ENCODE results near the gene ZSWIM4.

ZSWIM4 gene

DNA sequence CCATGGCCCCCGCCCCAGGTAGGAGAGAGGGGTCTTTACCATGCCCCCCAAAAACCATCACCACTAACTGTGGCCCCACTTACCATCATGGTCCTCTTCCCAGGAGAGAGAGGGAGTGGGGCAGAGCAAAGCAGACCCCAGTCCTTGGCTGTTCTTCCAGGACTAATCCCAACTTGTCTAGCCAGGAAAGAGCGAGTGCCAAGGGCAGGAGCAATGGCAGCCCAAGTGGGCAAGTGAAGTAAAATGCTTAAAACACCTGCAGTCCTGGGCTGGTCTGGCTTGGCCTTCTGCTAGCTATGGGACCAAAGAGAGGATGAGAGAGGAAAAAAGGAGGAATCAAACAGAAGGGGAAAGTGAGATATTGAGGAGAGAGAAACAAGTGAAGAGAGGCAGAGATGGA, 17.9 kb downstream of the ZSWIM4 start:
- no peak for DNase-seq
- H3K27ac Mint-ChIP-seq, result no peak overlapping the region
- H3K9me3 Mint-ChIP-seq, result no peaks in the 10 kb centered on the region
- H3K27me3 Mint-ChIP-seq, result no peaks in the 10 kb centered on the region
- H3K36me3 Mint-ChIP-seq (ENCODE audit: low read depth), result peaks cover 9% of the 10 kb centered on the region
- H3K4me1 Mint-ChIP-seq (ENCODE audit: low read depth), result peaks cover 7% of the 10 kb centered on the region
- no peak overlapping the region for H3K4me3 Mint-ChIP-seq

DNA sequence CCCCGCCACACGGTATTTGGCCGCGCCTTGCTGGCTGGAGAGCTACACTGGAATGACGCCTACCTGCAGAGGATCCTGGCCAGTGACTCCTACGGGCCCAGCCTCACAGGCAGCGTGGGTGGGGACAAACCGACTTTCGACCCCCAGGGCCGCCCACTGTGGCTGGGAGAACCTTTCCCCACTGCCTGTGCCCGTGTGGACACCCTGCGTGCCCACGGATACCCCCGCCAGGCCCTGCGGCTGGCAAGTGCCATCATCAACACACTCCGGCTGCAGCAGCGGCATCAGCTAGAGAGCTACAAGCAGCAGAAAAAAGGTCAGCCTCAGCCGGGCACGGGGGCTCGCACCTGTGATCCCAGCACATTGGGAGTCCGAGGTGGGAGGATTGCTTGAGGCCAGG, 19.3 kb downstream of the ZSWIM4 start:
- DNase-seq, result no peak
- Mint-ChIP-seq H3K36me3 (ENCODE audit: low read depth) (peaks cover 5% of the 10 kb centered on the region), H3K27ac (no peak overlapping the region), H3K4me1 (ENCODE audit: low read depth) (peaks cover 8% of the 10 kb centered on the region), H3K9me3 (no peaks in the 10 kb centered on the region), H3K4me3 (no peak overlapping the region), H3K27me3 (no peaks in the 10 kb centered on the region)

DNA sequence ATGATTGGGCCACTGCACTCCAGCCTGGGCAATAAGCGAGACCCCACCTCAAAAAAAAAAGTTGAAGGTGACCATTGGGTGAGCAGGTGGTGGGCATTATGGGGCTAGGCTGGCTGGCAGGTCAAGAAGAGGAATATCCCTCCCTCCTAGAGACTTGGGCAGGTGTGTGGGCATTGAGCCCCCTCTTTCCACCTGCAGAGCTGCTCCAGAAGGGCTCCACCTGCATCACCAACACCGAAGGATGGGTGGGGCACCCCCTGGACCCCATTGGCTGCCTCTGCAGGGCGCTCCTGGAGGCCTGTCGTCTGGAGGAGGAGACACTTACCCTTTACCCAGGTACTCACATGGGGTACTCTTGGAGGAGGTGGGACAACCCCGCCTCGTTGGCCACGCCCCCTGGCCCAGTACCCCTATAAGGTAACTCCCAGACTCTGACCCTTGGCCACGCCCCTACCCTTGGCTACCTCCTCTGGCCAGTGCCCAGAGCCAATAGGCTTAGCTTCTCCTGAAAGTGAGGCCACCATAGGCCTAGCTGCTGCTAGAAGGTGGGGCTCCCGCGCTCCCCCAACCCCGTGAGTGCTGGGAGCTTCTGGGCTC, 21.9 kb downstream of the ZSWIM4 start:
- Mint-ChIP-seq H3K36me3 (ENCODE audit: low read depth) (peaks cover 6% of the 10 kb centered on the region), H3K4me1 (ENCODE audit: low read depth) (peaks cover 8% of the 10 kb centered on the region), H3K27ac (no peak overlapping the region), H3K27me3 (no peaks in the 10 kb centered on the region), H3K4me3 (peak overlapping the region; percentile 61), H3K9me3 (no peaks in the 10 kb centered on the region)
- peak; percentile 49 for DNase-seq

DNA sequence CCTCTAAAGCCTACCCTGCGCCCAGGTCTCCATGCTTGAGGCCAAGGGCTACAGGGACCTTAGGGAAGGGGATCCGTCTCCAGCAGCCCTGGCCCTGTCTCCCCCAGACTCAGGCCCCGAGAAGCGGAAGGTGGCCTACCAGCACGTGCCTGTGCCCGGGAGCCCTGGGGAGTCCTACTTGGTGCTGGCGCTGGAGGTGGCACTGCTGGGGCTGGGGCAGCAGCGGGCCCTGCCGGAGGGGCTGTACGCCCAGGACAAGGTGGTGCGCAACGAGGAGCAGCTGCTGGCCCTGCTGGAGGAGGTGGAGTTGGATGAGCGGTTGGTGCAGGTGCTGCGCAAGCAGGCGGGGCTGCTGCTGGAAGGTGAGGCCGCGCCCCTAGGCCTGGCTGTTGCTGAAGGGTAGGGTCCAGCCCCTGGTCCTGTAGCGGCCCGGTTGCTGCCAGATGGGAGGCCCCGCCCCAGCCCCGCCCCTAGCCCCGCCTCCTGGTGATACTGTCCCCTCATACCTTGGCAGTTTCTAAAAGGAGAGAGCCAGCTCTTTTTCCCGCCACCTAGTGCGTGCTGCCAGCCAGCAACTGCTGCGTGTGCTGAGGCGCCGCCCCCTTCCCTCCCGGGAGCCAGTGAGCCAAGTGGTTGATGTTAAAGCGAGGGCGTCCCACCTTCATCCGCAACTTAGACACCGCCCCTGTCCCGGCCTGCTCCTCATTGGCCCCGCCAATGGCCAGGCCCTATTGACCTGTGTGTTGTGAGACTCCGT, 22.6 kb downstream of the ZSWIM4 start:
- H3K4me1 Mint-ChIP-seq (ENCODE audit: low read depth), result peaks cover 8% of the 10 kb centered on the region
- peak; percentile 65 for DNase-seq
- no peaks in the 10 kb centered on the region for H3K27me3 Mint-ChIP-seq
- H3K36me3 Mint-ChIP-seq (ENCODE audit: low read depth), result peaks cover 6% of the 10 kb centered on the region
- H3K4me3 Mint-ChIP-seq, result peak overlapping the region; percentile 61
- H3K9me3 Mint-ChIP-seq, result no peaks in the 10 kb centered on the region
- peak overlapping the region; percentile 26 for H3K27ac Mint-ChIP-seq

DNA sequence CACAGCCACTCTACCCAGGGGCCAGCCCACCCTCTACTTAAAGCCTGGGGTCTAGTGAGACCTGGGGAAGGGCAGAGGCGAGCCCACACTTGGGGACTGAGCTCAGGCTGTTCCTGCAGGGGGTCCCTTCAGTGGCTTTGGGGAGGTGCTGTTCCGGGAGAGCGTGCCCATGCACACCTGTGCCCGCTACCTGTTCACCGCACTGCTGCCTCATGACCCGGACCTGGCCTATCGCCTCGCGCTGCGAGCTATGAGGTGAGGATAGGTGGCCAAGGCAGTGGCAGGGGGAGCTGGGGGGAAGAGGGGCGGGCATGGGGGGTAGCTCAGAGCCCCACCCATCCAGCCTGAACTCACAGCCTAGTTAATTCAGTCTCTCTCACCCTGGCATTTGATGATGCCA, 24.0 kb downstream of the ZSWIM4 start:
- no peaks in the 10 kb centered on the region for H3K9me3 Mint-ChIP-seq
- no peak overlapping the region for H3K4me3 Mint-ChIP-seq
- H3K4me1 Mint-ChIP-seq (ENCODE audit: low read depth), result peaks cover 8% of the 10 kb centered on the region

DNA sequence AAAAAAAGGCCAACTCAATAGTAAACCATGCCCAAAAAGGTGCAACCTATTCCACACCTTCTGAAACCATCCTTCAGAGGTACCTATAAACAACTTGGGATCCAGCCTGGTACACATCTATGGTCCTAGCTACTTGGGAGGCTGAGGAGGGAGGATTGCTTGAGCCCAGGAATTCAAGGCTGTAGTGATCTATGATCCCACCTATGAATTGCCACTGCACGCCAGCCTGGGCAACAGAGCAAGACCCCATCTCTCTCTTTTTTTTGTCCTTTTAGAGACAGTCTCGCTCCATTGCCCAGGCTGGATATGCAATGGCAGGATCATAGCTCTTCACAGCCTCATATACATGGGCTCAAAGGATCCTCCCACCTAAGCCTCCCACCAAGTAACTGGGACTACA, 26.0 kb downstream of the ZSWIM4 start:
- Mint-ChIP-seq H3K9me3 (no peaks in the 10 kb centered on the region), H3K27ac (no peak overlapping the region), H3K4me1 (ENCODE audit: low read depth) (peaks cover 8% of the 10 kb centered on the region), H3K27me3 (no peaks in the 10 kb centered on the region), H3K36me3 (ENCODE audit: low read depth) (peaks cover 17% of the 10 kb centered on the region), H3K4me3 (no peak overlapping the region)
- DNase-seq, result no peak

More for the DNA sequence above, 24.0 kb downstream of the ZSWIM4 start:
- H3K27me3 Mint-ChIP-seq, result no peaks in the 10 kb centered on the region
- H3K27ac Mint-ChIP-seq, result no peak overlapping the region
- no peak for DNase-seq
- H3K36me3 Mint-ChIP-seq (ENCODE audit: low read depth), result peaks cover 10% of the 10 kb centered on the region

DNA sequence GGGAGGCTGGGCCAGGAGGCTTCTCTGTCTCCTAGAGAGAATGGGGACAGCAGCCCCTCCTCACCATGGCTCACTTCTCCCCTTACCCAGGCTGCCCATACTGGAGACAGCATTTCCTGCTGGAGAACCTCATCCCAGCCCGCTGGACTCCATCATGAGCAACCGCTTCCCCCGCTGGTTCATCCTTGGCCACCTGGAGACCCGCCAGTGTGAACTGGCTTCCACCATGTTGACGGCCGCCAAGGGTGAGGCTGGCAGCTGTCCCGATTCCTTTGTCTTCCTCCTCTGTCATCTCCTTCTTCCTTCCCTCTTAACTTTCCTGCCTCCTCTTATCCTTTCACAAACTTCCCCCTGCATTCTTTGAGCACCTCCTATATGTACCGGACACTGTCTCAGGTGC, 28.0 kb downstream of the ZSWIM4 start:
- no peaks in the 10 kb centered on the region for H3K27me3 Mint-ChIP-seq
- peaks cover 16% of the 10 kb centered on the region for H3K36me3 Mint-ChIP-seq (ENCODE audit: low read depth)
- H3K9me3 Mint-ChIP-seq, result no peaks in the 10 kb centered on the region
- H3K4me3 Mint-ChIP-seq, result no peak overlapping the region
- peaks cover under 1% of the 10 kb centered on the region for H3K4me1 Mint-ChIP-seq (ENCODE audit: low read depth)
- DNase-seq, result no peak
- no peak overlapping the region for H3K27ac Mint-ChIP-seq

DNA sequence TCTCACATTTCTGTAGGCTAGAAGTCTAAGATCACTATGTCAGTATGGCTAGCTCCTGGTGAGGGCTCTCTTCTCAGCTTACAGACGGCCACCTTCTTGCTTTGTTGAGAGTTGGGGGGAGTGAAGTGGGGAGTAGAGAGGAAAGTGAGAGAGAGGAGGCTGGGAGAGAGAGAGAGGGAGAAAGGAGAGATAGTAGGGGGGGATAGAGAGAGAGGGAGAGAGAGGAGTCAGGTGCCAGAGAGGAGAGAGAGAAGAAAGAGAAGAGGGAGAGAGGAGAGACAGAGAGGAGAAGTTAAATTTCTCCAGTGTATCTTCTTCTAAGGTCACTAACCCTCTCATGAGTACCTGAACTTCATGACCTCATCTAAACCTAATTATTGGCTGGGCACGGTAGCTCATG, 28.7 kb downstream of the ZSWIM4 start:
- peak overlapping the region; percentile 30 for H3K27ac Mint-ChIP-seq
- no peaks in the 10 kb centered on the region for H3K27me3 Mint-ChIP-seq
- no peak for DNase-seq
- no peak overlapping the region for H3K4me3 Mint-ChIP-seq
- H3K4me1 Mint-ChIP-seq (ENCODE audit: low read depth), result no peaks in the 10 kb centered on the region
- peaks cover 16% of the 10 kb centered on the region for H3K36me3 Mint-ChIP-seq (ENCODE audit: low read depth)
- no peaks in the 10 kb centered on the region for H3K9me3 Mint-ChIP-seq

DNA sequence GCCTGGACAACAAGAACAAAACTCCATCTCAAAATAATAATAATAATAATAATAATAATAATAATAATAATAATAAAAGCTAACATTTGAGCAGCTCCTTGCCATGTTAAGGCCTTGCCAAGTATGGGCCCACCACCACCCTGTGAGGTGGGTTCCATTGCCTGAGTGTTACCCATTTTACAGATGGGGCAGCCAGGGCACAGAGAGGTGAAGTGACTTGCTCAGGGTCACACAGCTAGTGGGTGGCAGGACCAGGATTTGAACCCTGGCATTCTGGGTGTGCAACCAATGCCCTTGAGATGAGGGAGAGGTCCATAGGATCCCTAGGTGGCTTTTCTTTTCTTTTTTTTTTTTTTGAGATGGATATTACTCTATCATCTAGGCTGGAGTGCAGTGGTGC, 29.5 kb downstream of the ZSWIM4 start:
- Mint-ChIP-seq H3K4me3 (no peak overlapping the region), H3K27ac (no peak overlapping the region), H3K27me3 (no peaks in the 10 kb centered on the region), H3K4me1 (ENCODE audit: low read depth) (no peaks in the 10 kb centered on the region), H3K9me3 (no peaks in the 10 kb centered on the region), H3K36me3 (ENCODE audit: low read depth) (peaks cover 16% of the 10 kb centered on the region)
- DNase-seq, result no peak

DNA sequence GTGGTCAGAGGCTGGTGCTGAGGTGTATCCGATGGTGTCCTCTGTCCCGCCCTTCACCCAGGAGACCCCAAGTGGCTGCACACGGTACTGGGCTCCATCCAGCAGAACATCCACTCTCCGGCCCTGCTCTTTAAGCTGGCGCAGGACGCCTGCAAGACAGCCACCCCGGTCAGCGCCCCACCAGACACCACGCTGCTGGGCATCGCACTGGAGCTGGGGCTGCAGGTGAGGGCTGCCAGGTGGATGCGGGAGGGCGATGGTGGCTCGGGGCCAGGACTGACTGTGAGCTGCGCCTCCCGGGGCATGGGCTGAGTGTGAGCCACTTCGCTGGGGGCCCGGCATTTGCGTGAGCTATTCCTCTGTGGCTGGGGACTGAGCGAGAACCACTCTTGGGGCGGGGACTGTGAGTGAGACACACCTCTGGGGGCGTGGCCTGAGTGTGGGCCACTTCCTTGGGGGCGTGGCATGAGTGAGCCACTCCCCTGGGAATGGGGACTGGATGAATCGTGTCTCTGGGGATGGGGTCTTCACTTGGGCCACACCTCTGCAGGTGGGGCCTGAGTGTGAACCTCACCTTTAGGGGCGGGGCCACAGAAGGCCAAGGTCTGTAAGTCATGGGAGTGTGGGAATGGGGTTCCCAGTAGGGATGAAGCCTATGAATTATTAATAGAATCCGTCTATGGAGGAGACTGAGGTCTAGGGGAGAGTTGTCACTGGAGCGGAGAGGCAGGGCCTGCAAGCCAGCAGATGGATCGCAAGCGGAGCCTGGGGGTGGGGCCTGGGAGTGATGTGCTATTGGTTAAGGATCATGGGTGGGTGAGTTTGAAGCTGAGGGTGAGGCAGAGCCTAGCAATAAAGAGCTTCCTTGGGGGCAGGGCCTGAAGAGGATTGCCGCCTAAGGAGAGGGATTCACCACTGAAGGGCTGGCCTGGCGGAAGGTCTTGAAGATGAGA, 30.5 kb downstream of the ZSWIM4 start:
- no peak for DNase-seq
- peaks cover 19% of the 10 kb centered on the region for H3K36me3 Mint-ChIP-seq (ENCODE audit: low read depth)
- H3K27ac Mint-ChIP-seq, result no peak overlapping the region
- no peak overlapping the region for H3K4me3 Mint-ChIP-seq
- H3K9me3 Mint-ChIP-seq, result no peaks in the 10 kb centered on the region
- H3K27me3 Mint-ChIP-seq, result no peaks in the 10 kb centered on the region
- no peaks in the 10 kb centered on the region for H3K4me1 Mint-ChIP-seq (ENCODE audit: low read depth)

DNA sequence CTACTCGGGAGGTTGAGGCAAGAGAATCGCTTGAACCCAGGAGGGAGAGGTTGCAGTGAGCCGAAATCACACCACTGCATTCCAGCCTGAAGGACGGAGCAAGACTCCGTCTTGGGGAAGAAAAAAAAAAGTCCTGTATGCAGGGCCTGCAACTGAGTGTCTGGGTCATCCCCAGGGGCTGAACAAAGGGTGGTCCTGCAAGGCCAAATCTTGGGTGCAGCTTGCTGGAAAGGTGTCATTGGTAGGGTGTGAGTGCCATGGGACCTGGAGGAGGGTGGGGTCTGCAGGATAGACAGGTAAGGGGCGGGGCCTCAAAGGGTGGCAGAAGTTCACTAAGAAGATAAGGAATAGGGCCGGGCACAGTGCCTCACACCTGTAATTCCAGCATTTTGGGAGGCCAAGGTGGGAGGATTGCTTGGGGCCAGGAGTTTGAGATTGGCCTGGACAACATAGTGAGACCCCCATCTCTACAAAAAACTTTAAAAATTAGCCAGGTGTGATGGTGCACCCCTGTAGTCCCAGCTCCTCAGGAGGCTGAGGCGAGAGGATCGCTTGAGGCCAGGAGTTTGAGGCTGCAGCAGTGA, 31.5 kb downstream of the ZSWIM4 start:
- Mint-ChIP-seq H3K27me3 (no peaks in the 10 kb centered on the region), H3K4me3 (no peak overlapping the region), H3K9me3 (no peaks in the 10 kb centered on the region), H3K27ac (peak overlapping the region; percentile 50), H3K36me3 (ENCODE audit: low read depth) (peaks cover 25% of the 10 kb centered on the region), H3K4me1 (ENCODE audit: low read depth) (peaks cover 1% of the 10 kb centered on the region)
- no peak for DNase-seq

DNA sequence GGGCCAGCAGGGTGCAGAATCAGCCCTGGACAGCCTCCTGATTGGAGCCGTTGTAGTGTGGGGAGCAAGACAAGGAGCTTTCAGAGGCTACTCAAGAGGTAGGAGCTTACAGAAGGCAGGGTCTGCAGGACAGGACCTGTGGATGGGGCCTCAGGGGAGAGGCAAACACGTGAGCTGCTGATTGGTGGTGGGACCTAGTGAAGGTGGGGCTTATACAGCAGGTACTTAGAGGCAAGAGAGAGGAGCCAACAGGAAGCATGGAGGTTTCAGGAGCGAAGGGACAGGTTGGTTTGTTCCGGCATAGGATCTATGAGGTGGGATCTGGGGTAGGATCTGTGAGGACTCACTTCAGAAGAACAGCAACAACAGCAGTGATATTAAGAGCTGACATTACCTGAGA, 32.4 kb downstream of the ZSWIM4 start:
- no peaks in the 10 kb centered on the region for H3K9me3 Mint-ChIP-seq
- peaks cover 1% of the 10 kb centered on the region for H3K4me1 Mint-ChIP-seq (ENCODE audit: low read depth)
- no peaks in the 10 kb centered on the region for H3K27me3 Mint-ChIP-seq
- peaks cover 27% of the 10 kb centered on the region for H3K36me3 Mint-ChIP-seq (ENCODE audit: low read depth)
- H3K4me3 Mint-ChIP-seq, result no peak overlapping the region
- H3K27ac Mint-ChIP-seq, result peak overlapping the region; percentile 13
- no peak for DNase-seq

DNA sequence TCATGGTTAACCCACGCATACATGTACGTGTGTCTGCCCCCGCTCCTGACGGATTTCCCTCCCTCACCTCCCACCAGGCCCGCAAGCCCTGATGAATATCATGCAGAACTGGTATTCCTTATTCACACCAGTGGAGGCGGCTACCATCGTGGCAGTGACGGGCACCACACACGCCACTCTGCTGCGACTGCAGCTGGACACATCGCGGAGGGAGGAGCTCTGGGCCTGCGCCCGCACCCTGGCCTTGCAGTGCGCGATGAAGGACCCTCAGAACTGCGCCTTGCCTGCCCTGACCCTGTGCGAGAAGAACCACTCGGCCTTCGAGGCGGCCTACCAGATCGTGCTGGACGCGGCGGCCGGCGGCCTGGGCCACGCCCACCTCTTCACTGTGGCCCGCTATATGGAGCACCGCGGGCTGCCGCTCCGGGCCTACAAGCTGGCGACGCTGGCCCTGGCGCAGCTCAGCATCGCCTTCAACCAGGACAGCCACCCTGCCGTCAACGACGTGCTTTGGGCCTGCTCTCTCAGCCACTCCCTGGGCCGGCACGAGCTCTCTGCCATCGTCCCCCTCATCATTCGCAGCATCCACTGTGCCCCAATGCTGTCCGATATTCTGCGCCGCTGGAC, 35.0 kb downstream of the ZSWIM4 start:
- peaks cover 21% of the 10 kb centered on the region for H3K4me1 Mint-ChIP-seq (ENCODE audit: low read depth)
- H3K4me3 Mint-ChIP-seq, result no peak overlapping the region
- DNase-seq, result no peak
- peaks cover 43% of the 10 kb centered on the region for H3K36me3 Mint-ChIP-seq (ENCODE audit: low read depth)
- H3K27me3 Mint-ChIP-seq, result no peaks in the 10 kb centered on the region
- no peaks in the 10 kb centered on the region for H3K9me3 Mint-ChIP-seq
- peak overlapping the region; percentile 47 for H3K27ac Mint-ChIP-seq
